Heart left ventricle (tissue), 13 donors: ENCODE results near the gene DLGAP1.

Source experiments
- CTCF ChIP-seq, 12 donors: fragments of 200-600 bp; sonication (generic) in 4 of 12; IDR thresholded peaks; one replicate each; pipeline versions ENCODE4 v1.5.0 to v1.8.0; 2018 to 2022; ENCODE audit warnings: antibody characterized with exemption in 12 of 12, mild to moderate bottlenecking in 5 of 12
- POLR2A ChIP-seq, 2 donors: fragments of 450-650 bp; IDR thresholded peaks; one replicate each; pipeline ENCODE4 v1.6.1; 2017; ENCODE audit warnings: antibody characterized with exemption in 2 of 2, mild to moderate bottlenecking in 2 of 2, moderate library complexity in 2 of 2
- donor health status: ischemic (EF 13 %, LVEDD 7.1; RV severe dilation, severe dysfunction).
- donor health status: DM: no; HTN: yes; CAD: no.
- donor health status: DM: no; HTN: no; CAD: no.
- donor health status: ischemic (EF 25% LVEDD 6.9; RV normal size, moderate dysfunction).
- donor health status: ischemic (EF 25% LVEDD 5.7; RV mildly dilated, moderate dysfunction).
- donor health status: ischemic (EF 35%, LVEDD 5.7; RV mildly dilated, moderate dysfunction).
- donor health status: nonischemic (EF 11% LVEDD 7.7; RV severe dilation, severe dysfunction).
- donor health status: DM: yes; HTN: yes; CAD: no.
- donor health status: PGD.
- donor health status: ischemic (EF 29% LVEDD 5.4; RV normal size, mild dysfunction).
- donor health status: nonischemic (EF 23%, LVEDD 6.1; RV moderate dilation, normal function).

GRCh38 chr18:4285525-4285924, 169.6 kb downstream of the DLGAP1 start:
- no peak for TF ChIP-seq CTCF (IDR thresholded peaks at IDR 0.05)
- no peak for TF ChIP-seq POLR2A (IDR thresholded peaks at IDR 0.05)
